ENCODE measurements around the gene YKT6. TPM values are rescaled to one million over a fixed set of nuclear protein-coding genes. Genes with fewer than 3 reads are reported as not detected.

Gene YKT6
- total and polyA plus RNA-seq, 2 donors (not counting 3 experiments of a cell fraction or from before 2014, with no cell fraction given), result 117 to 120 TPM

DNA sequence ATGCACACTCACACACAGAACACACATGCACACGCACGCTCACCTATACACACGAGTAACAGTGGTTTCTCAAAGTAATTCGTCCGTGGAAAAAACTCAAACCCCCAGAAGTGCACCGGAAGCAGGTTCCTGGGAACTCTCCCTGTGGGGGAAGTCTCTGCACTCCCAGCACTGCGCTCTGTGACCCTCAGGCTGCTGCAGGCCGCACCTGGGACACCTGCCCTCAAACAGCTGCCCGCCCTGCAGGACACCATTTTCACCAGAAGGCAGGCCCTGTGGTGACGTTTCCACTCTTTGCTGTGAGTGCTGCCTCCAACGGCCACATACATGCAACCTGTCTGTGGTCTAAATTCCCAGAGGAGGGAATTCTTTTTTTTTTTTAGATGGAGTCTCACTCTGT, 21.3 kb downstream of the YKT6 start:
- DNase-seq (ENCODE audit: low read depth, low spot score), result no peak
- TF ChIP-seq POLR2A (IDR thresholded peaks at IDR 0.05; ENCODE audit: low read depth, low read length), result no peak
- no peak for TF ChIP-seq JUN (IDR thresholded peaks at IDR 0.05; ENCODE audit: borderline replicate concordance, insufficient read depth, insufficient read length, low read depth)
- TF ChIP-seq, protein P1, sequence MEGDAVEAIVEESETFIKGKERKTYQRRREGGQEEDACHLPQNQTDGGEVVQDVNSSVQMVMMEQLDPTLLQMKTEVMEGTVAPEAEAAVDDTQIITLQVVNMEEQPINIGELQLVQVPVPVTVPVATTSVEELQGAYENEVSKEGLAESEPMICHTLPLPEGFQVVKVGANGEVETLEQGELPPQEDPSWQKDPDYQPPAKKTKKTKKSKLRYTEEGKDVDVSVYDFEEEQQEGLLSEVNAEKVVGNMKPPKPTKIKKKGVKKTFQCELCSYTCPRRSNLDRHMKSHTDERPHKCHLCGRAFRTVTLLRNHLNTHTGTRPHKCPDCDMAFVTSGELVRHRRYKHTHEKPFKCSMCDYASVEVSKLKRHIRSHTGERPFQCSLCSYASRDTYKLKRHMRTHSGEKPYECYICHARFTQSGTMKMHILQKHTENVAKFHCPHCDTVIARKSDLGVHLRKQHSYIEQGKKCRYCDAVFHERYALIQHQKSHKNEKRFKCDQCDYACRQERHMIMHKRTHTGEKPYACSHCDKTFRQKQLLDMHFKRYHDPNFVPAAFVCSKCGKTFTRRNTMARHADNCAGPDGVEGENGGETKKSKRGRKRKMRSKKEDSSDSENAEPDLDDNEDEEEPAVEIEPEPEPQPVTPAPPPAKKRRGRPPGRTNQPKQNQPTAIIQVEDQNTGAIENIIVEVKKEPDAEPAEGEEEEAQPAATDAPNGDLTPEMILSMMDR (IDR thresholded peaks at IDR 0.05; ENCODE audit: extremely low read depth in 1 of 2, insufficient read depth in 1 of 2, low read depth in 1 of 2, low read length in 2 of 2), result no peak
- TF ChIP-seq MYC (IDR thresholded peaks at IDR 0.05; ENCODE audit: low read depth, low read length), result no peak
- no peak for TF ChIP-seq FOS (IDR thresholded peaks at IDR 0.05; ENCODE audit: borderline replicate concordance, insufficient read depth, low read length)
- no peak for TF ChIP-seq POLR2AphosphoS5 (IDR thresholded peaks at IDR 0.05; ENCODE audit: insufficient read depth, low read depth, low read length)
- TF ChIP-seq EZH2 (IDR thresholded peaks at IDR 0.05; ENCODE audit: borderline replicate concordance, low read depth, low read length, severe bottlenecking), result no peak
- TF ChIP-seq GATA2 (IDR thresholded peaks at IDR 0.05; ENCODE audit: insufficient read depth, insufficient read length, low read depth, low read length), result no peak
- TF ChIP-seq, protein P2, sequence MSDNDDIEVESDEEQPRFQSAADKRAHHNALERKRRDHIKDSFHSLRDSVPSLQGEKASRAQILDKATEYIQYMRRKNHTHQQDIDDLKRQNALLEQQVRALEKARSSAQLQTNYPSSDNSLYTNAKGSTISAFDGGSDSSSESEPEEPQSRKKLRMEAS (IDR thresholded peaks at IDR 0.05; ENCODE audit: insufficient read depth, insufficient read length), result no peak
- H3K4me1 ChIP-seq (ENCODE audit: control insufficient read depth, extremely low read depth, insufficient read depth, low read length), result no peaks in the 10 kb centered on the region
- H3K9me1 ChIP-seq (replicated peaks; ENCODE audit: control insufficient read depth, extremely low read depth, insufficient read depth, low read length), result no peaks in the 10 kb centered on the region
- no peak overlapping the region for H3K4me3 ChIP-seq (replicated peaks in 1 of 3; ENCODE audit: insufficient read depth in 1 of 3, low read depth in 1 of 3, low read length in 3 of 3)
- no peaks in the 10 kb centered on the region for H3K27me3 ChIP-seq (ENCODE audit: control insufficient read depth in 2 of 2, insufficient read depth in 2 of 2, low read length in 2 of 2)
- H3K36me3 ChIP-seq (ENCODE audit: control insufficient read depth in 2 of 2, extremely low read depth in 1 of 2, insufficient read depth in 2 of 2, low read length in 2 of 2), result no peaks in the 10 kb centered on the region
- ChIA-PET POLR2A (no interaction called here), CTCF (no interaction called here)
- dilution Hi-C loops (cut with MboI; ENCODE audit: extremely low pct_ligation_motif_present, low sequenced_read_pairs), result no loop called here
- FAIRE-seq, result no peak
- H3K27ac ChIP-seq (ENCODE audit: insufficient read depth, low read depth, low read length), result no peak overlapping the region
- intact Hi-C loops (cut with micrococcal nuclease), result no loop called here
- no peak overlapping the region for H3K9ac ChIP-seq (replicated peaks; ENCODE audit: extremely low read depth, insufficient read depth, low read length)
- no peaks in the 10 kb centered on the region for H3K79me2 ChIP-seq (ENCODE audit: control insufficient read depth, insufficient read depth, low read length)
- no peak overlapping the region for H3K4me2 ChIP-seq (ENCODE audit: insufficient read depth, low read length)
- no TSS peak for BruUV-seq (replicated peaks)
- H2AFZ ChIP-seq (ENCODE audit: low read depth, low read length), result no peak overlapping the region
- H4K20me1 ChIP-seq (replicated peaks; ENCODE audit: control insufficient read depth, extremely low read depth, insufficient read depth, low read length), result no peaks in the 10 kb centered on the region
- no peaks in the 10 kb centered on the region for H3K9me3 ChIP-seq (replicated peaks; ENCODE audit: control insufficient read depth, insufficient read depth, low read length)

All from endothelial cell of umbilical vein (primary cell).